HCEC 1CT (cell line): ENCODE measurements around the gene APBA3.

Experiments used
- DNase-seq: peaks from one replicate; pipeline ENCODE4 v3.0.0-alpha.2; 2017

The APBA3 gene

GRCh38 chr19:3785938-3786824, 24.7 kb upstream of the APBA3 start, which contains the start of gene MATK:
Gene MATK (minus strand): TSS chr19:3786381. CDS start chr19:3785135, 1,246 bp downstream.
- no peak for DNase-seq

DNA sequence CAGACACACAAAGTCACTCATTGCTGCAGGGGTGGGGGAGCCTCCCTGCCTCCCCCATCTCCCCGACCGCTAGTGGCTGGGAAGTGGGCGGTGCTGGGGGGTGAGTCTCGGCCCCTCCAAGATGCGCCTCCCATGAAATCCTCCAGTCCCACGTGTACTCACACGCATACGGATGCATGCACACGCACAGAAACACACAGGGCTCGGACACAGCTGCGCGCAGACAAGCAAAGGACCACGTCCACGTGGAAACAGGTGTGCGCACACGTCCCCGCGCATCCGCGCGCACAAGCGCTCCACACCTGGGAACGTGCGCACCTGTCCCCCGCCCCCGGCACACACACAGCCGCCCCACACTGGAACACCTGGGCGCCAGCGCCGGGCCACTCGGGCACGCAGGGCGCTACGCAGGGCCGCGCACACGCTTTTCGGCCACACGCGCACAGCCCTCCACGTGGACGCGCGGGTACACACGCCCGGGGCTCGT, 24.0 kb upstream of the APBA3 start:
- no peak for DNase-seq

DNA sequence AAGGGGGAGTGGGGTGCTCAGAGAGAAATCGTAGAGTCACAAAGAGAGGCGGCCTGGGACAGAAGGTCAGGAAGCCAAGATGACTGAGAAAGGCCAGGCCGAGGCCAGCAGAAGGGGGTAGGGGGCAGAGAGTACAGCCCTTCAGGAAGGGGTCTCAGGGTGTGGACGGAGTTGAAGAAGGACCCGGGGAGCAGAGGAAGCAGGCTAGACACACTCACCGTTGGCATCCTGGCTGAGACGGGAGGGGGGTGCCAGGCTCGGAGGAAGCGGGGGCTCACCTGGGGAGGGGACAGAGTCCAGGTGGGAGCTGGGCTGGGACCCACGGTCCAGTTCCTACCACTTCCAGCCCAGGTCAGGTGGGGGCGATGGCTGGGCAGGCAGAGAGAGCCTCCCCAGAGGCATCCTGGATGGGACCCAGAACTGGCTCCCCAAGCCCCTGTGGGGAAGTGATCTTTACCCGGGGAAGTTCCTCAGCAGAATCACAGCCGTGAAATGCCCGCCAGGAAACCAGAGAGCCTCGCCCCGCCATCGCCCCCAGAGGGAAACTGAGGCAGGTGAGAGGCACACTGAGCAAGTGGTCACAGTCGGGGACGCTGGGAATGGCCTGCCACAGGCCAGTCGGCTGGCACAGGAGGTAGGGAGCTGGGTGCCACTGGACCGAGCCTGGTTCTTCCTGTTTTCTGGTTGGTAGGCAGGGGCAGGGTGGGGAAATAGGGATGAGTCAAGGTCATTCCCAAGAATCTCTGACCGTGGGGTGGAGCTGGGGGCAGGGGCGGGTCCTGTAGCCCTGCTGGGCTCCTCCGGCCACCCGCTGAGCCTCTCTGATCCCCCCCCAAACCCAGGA, 23.3 kb upstream of the APBA3 start:
- DNase-seq, result no peak

DNA sequence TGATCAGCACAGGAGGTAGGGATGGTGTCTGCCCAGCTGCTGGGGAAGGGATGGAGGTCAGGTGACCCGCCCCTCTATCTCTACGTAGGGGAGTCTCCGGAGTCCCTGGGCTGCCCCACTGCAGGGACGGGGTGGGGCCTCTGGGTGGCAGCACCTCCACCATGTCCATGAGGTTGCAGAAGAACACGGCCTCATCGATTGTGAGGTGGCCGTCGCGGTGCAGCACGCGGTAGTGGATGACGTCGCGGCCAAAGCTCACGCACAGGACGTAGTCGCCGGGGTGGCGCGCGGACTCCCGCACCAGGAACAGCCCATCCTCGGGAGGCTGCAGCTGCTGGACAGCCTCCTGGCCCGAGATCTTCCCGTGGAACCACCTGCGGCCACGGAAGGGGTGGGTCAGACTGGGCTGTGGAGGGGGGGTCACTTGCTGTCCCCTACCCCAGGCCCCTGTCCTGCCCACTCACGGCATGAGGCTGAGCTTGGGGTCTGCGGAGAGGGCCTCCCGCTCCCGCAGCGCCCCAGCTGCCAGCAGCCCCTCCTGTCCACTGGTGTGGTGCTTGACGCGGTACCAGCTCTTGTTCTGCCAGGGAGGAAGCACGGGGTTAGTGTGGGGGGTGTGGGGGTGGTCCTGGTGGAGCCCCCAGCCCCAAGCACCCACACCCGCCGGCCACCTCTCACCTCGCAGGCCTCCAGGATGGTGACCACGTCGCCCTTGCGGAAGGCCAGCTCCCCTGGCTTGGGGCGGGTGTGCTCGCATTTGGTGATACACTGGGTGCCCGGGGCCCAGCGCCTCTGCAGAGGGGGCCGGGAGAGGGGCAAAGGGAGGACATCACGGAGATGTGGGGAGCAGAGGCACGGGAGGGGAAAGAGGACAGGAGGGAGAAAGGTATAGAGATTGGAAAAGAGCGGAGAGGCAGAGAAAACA, 22.4 kb upstream of the APBA3 start:
- DNase-seq, result no peak

DNA sequence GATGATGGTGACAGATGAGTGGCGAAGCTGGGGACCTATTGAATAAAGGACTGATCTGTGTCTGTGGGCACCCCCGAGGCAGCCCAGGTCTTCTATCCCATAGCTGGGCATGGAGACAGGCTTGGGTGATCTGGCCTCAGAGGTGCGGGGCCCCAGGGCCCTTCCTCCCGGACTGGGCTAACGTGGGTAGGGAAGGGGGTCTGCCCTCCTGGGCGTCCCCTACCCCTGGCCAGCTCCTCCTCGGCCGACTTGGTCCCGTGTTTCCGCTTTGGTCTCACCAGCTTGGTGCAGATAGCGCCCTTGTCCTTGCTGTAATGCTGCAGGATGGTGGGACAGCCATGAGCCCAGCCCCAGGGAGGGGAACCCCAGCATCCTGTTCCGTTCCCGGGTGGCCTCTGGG, 21.4 kb upstream of the APBA3 start:
- DNase-seq, result no peak

DNA sequence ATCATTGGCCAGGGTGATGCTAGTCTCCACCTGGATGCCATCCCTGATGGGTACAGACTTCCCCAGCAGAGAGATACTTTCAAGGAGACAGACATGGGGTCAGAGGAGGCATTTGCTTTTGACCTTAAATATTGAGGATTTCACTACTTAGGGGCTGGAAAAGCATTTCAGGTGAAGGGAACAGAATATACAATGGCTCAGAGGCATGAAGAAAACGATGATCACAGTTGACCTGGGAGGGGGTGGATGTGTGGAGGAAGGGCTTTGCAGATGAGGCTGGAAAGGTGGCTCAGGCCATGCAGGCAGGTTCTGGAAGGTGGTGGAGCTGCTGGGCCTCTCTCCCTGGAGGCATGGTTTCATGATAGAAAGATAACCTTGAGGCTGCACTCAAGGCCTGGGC, 20.8 kb upstream of the APBA3 start:
- DNase-seq, result no peak

- DNase-seq, result no peak
Measured at GRCh38 chr19:3781603-3782002, 20.1 kb upstream of the APBA3 start.

DNA sequence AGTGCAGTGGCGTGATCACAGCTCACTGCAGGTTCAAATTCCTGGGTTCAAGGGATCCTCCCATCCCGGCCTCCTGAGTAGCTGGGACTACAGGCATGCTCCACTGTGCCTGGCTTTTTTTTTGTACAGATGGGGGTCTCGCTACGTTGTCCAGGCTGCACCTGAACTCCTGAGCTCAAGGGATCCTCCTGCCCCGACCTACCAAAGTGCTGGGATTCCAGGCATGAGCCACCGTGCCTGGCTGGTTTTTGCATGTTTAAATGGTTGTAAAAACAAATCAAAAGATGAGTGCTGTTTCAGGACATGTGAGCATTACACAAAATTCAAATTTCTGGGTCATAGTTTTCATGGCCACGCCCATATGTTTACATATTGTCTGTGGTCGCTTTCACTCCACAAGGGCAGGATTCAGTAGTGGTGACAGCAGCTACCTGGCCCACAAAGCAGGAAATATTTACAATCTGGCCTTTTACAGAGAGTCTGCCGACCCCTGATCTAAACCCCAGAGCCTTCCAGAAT, 19.4 kb upstream of the APBA3 start:
- DNase-seq, result no peak

GRCh38 chr19:3778899-3779723, 17.6 kb upstream of the APBA3 start:
- DNase-seq, result no peak

- DNase-seq, result no peak
Measured at GRCh38 chr19:3778104-3778867, 16.8 kb upstream of the APBA3 start.

DNA sequence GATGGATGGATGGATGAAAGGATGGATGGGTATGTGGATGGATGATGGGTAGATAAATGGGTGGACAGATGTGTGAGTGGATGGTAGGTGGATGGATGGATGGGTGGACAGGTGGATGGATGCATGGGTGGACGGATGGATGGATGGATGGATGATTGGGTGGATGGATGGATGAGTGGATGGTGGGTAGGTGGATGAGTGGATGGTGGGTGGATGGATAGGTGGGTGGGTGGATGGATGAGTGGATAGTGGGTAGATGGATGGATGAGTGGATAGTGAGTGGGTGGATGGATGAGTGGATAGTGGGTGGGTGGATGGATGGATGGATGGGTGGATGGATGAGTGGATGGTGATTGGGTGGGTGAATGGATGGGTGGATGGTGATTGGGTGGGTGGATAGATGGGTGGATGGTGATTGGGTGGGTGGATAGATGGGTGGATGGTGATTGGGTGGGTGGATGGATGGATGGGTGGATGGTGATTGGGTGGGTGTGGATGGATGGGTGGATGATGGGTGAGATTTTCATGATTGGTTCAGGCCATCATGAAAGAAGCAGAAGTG, 15.1 kb upstream of the APBA3 start:
- no peak for DNase-seq

- DNase-seq, result no peak
Measured at GRCh38 chr19:3775831-3776230, 14.3 kb upstream of the APBA3 start.

- no peak for DNase-seq
Measured at GRCh38 chr19:3775374-3775711, 13.9 kb upstream of the APBA3 start.

GRCh38 chr19:3774621-3775373, 13.3 kb upstream of the APBA3 start:
- no peak for DNase-seq

DNA sequence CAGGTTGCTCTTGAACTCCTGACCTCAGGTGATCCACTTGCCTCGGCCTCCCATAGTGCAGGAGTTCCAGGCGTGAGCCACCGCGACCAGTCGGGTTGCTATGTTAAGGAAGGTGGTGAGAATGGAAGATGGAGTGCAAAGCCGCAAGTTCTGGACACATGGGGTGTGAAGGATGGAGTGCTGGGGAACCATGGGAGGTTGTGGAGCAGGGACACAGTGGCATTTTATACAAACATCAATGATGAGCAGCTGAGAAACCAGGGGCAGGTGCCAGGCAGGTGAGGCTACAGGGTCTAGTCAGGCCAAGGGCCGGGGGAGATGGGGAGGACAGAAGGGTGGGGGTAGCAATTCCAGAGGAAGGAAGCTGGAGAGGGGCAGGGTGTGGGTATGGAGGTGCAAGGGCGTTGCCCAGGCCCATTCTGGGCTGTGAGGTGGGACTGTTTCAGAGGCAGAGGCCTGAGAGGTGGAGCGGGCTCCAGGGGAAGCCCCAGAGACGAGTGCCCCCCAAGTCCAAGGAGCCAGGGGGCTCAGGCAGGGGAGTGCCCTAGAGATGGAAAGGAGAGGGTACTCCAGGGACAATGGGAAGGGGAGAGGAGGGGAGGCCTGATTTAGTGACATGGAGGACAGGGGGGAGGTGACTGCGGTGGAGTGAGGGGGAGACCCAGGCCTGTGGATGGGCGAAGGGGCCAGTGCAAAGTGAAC, 12.5 kb upstream of the APBA3 start:
- DNase-seq, result no peak

DNA sequence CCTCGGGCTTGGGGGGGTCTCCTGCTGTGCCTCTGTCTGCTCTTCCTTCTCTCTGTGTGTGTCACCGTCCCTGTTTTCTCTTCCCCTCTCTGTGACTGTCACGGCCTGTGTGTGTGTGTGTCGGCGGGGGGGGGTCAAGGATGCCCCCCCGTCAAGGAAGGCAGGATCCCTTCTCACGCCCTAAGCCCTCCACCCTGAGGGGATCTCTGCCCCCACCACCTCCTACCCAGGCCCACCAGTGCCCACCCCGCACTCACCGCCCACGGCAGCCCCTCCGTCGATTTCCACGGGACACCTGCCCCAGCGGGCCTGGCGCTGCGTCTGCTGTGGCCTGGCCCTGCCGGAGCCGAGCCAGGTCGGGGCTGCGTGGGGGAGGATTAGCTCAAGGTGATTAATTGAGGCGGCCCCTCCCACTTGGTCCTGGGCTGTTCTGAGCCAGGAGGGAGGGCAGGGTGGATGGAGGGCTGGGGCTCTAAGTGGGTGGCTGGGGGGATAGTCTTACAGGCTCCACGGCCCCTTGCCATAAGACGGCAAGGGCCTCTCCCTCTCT, 10.5 kb upstream of the APBA3 start, which contains the start of gene RAX2:
TSS of gene RAX2 (minus strand) at position 323 of the 550 bp plus-strand sequence. CDS start 486 bp downstream, outside the sequence.
- DNase-seq, result no peak

- DNase-seq, result no peak
Measured at GRCh38 chr19:3771000-3771905, 9.8 kb upstream of the APBA3 start.
